Testis (tissue), 2 donors: ENCODE data around the gene CD59.

Experiments used
- POLR2A ChIP-seq: fragments of 450-650 bp; IDR thresholded peaks from one replicate; pipeline ENCODE4 v1.6.1; 2017; ENCODE audit warnings: antibody characterized with exemption, mild to moderate bottlenecking, moderate library complexity
- TF ChIP-seq, protein P1 (sequence below), 3 experiments: fragments of 450-650 bp in 2 of 3; fragments of 200-600 bp in 1 of 3; sonication (generic) in 1 of 3; IDR thresholded peaks; one replicate each; pipeline ENCODE4 v1.5.1; 2016 to 2019; ENCODE audit warnings: antibody characterized with exemption in 3 of 3, mild to moderate bottlenecking in 2 of 3, moderate library complexity in 1 of 3

GRCh38 chr11:33722590-33723234, 13.5 kb downstream of the CD59 start:
- TF ChIP-seq, protein P1, sequence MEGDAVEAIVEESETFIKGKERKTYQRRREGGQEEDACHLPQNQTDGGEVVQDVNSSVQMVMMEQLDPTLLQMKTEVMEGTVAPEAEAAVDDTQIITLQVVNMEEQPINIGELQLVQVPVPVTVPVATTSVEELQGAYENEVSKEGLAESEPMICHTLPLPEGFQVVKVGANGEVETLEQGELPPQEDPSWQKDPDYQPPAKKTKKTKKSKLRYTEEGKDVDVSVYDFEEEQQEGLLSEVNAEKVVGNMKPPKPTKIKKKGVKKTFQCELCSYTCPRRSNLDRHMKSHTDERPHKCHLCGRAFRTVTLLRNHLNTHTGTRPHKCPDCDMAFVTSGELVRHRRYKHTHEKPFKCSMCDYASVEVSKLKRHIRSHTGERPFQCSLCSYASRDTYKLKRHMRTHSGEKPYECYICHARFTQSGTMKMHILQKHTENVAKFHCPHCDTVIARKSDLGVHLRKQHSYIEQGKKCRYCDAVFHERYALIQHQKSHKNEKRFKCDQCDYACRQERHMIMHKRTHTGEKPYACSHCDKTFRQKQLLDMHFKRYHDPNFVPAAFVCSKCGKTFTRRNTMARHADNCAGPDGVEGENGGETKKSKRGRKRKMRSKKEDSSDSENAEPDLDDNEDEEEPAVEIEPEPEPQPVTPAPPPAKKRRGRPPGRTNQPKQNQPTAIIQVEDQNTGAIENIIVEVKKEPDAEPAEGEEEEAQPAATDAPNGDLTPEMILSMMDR (IDR thresholded peaks at IDR 0.05) = no peak
- TF ChIP-seq POLR2A = no peak
